SK-MEL-5 (cell line): ENCODE results near the gene TCHHL1. TPM values are rescaled to one million over a fixed set of nuclear protein-coding genes. Genes with fewer than 3 reads are reported as not detected.
A peak's percentile ranks its signal among the peaks of the same experiment; 100 is the strongest.

Source experiments
- DNase-seq: peaks from one replicate; pipeline ENCODE4 v3.0.0-alpha.2; 2016; ENCODE audit warnings: low read depth, low spot score
- in situ Hi-C: cut with HindIII; loops from 2 replicates; pipeline ENCODE4 v1.10.0; 2016; ENCODE audit warnings: low sequenced_read_pairs, high pct_unique_total_duplicates, low pct_unique_long_range_greater_than_20kb
- polyA plus RNA-seq, 2 experiments: library from polyadenylated mRNA; depleted of rRNA; stranded (reverse); fragments of >200 nt; gene quantifications; 2 replicates each; pipeline ENCODE4 v1.2.3, GENCODE V29; 2015
- total RNA-seq: library from RNA; depleted of rRNA; stranded (reverse); fragments of >200 nt; shearing (Covaris generic); gene quantifications from 2 replicates; pipeline ENCODE4 v1.2.3, GENCODE V29; 2014; rRNA removed

Gene TCHHL1
- not detected in 2 replicates for total RNA-seq
- not detected in 2 replicates for polyA plus RNA-seq (2015; cell fraction: cytosol; rRNA removed)
- not detected in 2 replicates for polyA plus RNA-seq (2015; cell fraction: nucleus; rRNA removed)

- no peak for DNase-seq
- in situ Hi-C loops = no loop called here
Observed at GRCh38 chr1:152089014-152089674, at the start of gene TCHHL1. Gene TCHHL1, minus strand, starts transcription at chr1:152089064. Its CDS starts 921 bp downstream, at chr1:152088143.

- no peak for DNase-seq
Observed at GRCh38 chr1:152137215-152137614, 48.4 kb upstream of the TCHHL1 start.

GRCh38 chr1:152130186-152130585 is 41.3 kb upstream of the TCHHL1 start:
- DNase-seq = no peak
- in situ Hi-C loops = no loop called here

More at GRCh38 chr1:152137215-152137614, 48.4 kb upstream of the TCHHL1 start:
- in situ Hi-C loops = no loop called here

GRCh38 chr1:152127673-152128072 is 38.8 kb upstream of the TCHHL1 start:
- in situ Hi-C loops = no loop called here
- DNase-seq = no peak

- no peak for DNase-seq
- in situ Hi-C loops = no loop called here
Observed at GRCh38 chr1:152125834-152126443, 37.1 kb upstream of the TCHHL1 start.

GRCh38 chr1:152118915-152119314 is 30.1 kb upstream of the TCHHL1 start:
- DNase-seq = no peak
- in situ Hi-C loops = no loop called here

- in situ Hi-C loops = no loop called here
Observed at GRCh38 chr1:152115344-152115743, 26.5 kb upstream of the TCHHL1 start, which contains the start of gene TCHH. Gene TCHH, minus strand, starts transcription at chr1:152115444. Its CDS starts 1,364 bp downstream, at chr1:152114080.

GRCh38 chr1:152112885-152113432 is 24.1 kb upstream of the TCHHL1 start:
- DNase-seq = no peak
- in situ Hi-C loops = no loop called here

More at GRCh38 chr1:152115344-152115743, 26.5 kb upstream of the TCHHL1 start, which contains the start of gene TCHH:
- no peak for DNase-seq

- in situ Hi-C loops = no loop called here
- peak; percentile 17 for DNase-seq
Observed at GRCh38 chr1:152112101-152112884, 23.4 kb upstream of the TCHHL1 start.

- in situ Hi-C loops = no loop called here
- peak; percentile 7 for DNase-seq
Observed at GRCh38 chr1:152111515-152111968, 22.7 kb upstream of the TCHHL1 start.

- peak; percentile 35 for DNase-seq
Observed at GRCh38 chr1:152110860-152111514, 22.1 kb upstream of the TCHHL1 start.

GRCh38 chr1:152110365-152110859 is 21.5 kb upstream of the TCHHL1 start:
- in situ Hi-C loops = no loop called here
- DNase-seq = peak; percentile 54

More at GRCh38 chr1:152110860-152111514, 22.1 kb upstream of the TCHHL1 start:
- in situ Hi-C loops = no loop called here

- in situ Hi-C loops = no loop called here
- DNase-seq = no peak
Observed at GRCh38 chr1:152109998-152110294, 21.1 kb upstream of the TCHHL1 start.

GRCh38 chr1:152109231-152109997 is 20.6 kb upstream of the TCHHL1 start:
- in situ Hi-C loops = no loop called here
- peak; percentile 38 for DNase-seq

- DNase-seq = peak; percentile 7
- in situ Hi-C loops = no loop called here
Observed at GRCh38 chr1:152108882-152109222, 20.0 kb upstream of the TCHHL1 start.

GRCh38 chr1:152107984-152108881 is 19.4 kb upstream of the TCHHL1 start:
- in situ Hi-C loops = no loop called here
- peak; percentile 83 for DNase-seq
